Measurements from ENCODE around the gene SLC29A3. TPM values are rescaled to one million over a fixed set of nuclear protein-coding genes. Genes with fewer than 3 reads are reported as not detected.

SLC29A3 gene
- total RNA-seq, 1 donor: 2.5 TPM

DNA sequence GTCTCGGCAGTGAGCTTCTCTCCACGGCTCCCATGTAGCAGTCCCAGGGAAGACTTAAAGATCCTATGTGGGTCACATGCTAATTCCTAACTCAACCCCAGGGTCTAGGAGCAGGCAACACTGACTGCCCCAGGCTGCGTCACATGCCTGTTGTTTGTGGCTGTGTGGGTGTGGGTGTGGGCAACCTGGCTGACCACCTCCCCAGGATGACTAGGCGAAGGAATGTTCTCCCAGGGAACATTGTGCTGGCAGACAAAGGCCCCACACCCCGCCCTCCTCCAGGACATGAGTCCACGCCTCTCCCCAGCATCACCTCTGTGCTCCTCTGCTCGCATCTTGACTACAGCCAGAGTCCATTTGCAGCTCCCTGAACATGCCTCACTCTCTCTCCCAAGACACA, 30.3 kb downstream of the SLC29A3 start:
- TF ChIP-seq, protein P1, sequence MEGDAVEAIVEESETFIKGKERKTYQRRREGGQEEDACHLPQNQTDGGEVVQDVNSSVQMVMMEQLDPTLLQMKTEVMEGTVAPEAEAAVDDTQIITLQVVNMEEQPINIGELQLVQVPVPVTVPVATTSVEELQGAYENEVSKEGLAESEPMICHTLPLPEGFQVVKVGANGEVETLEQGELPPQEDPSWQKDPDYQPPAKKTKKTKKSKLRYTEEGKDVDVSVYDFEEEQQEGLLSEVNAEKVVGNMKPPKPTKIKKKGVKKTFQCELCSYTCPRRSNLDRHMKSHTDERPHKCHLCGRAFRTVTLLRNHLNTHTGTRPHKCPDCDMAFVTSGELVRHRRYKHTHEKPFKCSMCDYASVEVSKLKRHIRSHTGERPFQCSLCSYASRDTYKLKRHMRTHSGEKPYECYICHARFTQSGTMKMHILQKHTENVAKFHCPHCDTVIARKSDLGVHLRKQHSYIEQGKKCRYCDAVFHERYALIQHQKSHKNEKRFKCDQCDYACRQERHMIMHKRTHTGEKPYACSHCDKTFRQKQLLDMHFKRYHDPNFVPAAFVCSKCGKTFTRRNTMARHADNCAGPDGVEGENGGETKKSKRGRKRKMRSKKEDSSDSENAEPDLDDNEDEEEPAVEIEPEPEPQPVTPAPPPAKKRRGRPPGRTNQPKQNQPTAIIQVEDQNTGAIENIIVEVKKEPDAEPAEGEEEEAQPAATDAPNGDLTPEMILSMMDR (IDR thresholded peaks at IDR 0.05; ENCODE audit: extremely low read depth, low read depth, low read length): no peak
- Histone ChIP-seq H3K4me3 (ENCODE audit: insufficient read depth, low read length) (no peak overlapping the region), H2AFZ (ENCODE audit: low read length) (no peak overlapping the region), H3K27me3 (ENCODE audit: insufficient read depth, low read length) (no peaks in the 10 kb centered on the region), H3K4me1 (ENCODE audit: insufficient read depth, low read length) (no peaks in the 10 kb centered on the region), H3K79me2 (ENCODE audit: insufficient read depth, low read length) (no peaks in the 10 kb centered on the region), H3K4me2 (ENCODE audit: insufficient read depth, low read length) (no peak overlapping the region), H4K20me1 (ENCODE audit: insufficient read depth, low read length) (no peaks in the 10 kb centered on the region), H3K27ac (ENCODE audit: low read depth, low read length) (no peak overlapping the region), H3K36me3 (ENCODE audit: insufficient read depth, low read length) (no peaks in the 10 kb centered on the region), H3K9me3 (ENCODE audit: low read depth, low read length) (no peaks in the 10 kb centered on the region)
- no peak for DNase-seq (ENCODE audit: insufficient read length, low spot score, missing footprints)

DNA sequence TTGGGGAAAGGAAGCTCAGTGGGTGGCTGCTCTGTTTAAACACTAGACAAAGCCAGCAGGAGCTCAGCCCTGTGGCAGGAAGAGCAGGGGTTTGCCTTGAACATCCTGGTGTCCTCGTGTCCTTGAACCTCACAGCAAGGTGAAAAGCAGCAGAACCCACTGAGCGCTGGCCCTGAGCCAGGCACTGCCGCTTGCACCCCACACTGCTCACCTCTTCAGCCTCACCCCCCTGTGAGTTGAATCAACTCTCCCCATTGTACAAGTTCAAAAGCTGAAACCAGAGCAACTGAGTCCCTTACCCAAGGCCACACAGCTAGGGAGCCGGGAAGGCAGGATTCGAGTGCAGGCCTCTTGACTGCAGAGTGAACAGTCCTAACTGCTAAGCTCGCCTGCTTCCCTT, 32.0 kb downstream of the SLC29A3 start:
- Histone ChIP-seq H3K79me2 (ENCODE audit: insufficient read depth, low read length) (no peaks in the 10 kb centered on the region), H2AFZ (ENCODE audit: low read length) (no peak overlapping the region), H3K36me3 (ENCODE audit: insufficient read depth, low read length) (no peaks in the 10 kb centered on the region), H4K20me1 (ENCODE audit: insufficient read depth, low read length) (no peaks in the 10 kb centered on the region), H3K4me2 (ENCODE audit: insufficient read depth, low read length) (no peak overlapping the region), H3K4me1 (ENCODE audit: insufficient read depth, low read length) (peaks cover 6% of the 10 kb centered on the region), H3K4me3 (ENCODE audit: insufficient read depth, low read length) (no peak overlapping the region), H3K27me3 (ENCODE audit: insufficient read depth, low read length) (no peaks in the 10 kb centered on the region), H3K27ac (ENCODE audit: low read depth, low read length) (no peak overlapping the region), H3K9me3 (ENCODE audit: low read depth, low read length) (no peaks in the 10 kb centered on the region)
- TF ChIP-seq, protein P1 (IDR thresholded peaks at IDR 0.05; ENCODE audit: extremely low read depth, low read depth, low read length): no peak
- no peak for DNase-seq (ENCODE audit: insufficient read length, low spot score, missing footprints)

DNA sequence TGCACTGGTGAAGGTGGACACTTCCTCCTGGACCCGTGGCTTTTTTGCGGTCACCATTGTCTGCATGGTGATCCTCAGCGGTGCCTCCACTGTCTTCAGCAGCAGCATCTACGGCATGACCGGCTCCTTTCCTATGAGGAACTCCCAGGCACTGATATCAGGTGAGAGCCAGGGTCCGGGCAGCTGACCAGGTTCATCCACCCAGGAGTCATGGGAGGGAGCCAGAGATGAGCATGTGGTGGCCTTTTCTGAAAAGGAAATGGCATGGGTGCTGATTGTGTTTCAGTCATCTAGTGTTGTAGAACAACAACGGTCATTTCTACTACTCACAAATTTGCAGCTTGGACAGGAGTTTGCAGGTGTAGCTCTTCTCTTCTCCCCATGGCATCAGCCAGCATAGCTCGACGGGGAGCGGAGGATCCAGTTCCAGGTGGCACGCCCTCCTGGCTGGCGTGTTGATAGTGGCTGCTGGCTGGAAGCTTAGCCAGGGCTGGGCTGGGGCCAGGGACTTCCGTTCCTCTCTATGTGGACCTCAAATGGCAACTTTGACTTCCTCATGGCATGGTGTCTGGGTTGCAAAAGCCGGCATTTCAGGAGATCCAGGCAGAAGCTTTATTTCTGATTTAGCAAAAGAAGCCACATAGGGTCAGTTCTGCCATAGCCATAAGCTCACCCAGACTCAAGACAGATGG, 32.7 kb downstream of the SLC29A3 start:
- no peaks in the 10 kb centered on the region for H3K36me3 ChIP-seq (ENCODE audit: insufficient read depth, low read length)
- no peaks in the 10 kb centered on the region for H3K9me3 ChIP-seq (ENCODE audit: low read depth, low read length)
- peaks cover 6% of the 10 kb centered on the region for H3K4me1 ChIP-seq (ENCODE audit: insufficient read depth, low read length)
- no peak overlapping the region for H3K4me2 ChIP-seq (ENCODE audit: insufficient read depth, low read length)
- H3K27ac ChIP-seq (ENCODE audit: low read depth, low read length): no peak overlapping the region
- H2AFZ ChIP-seq (ENCODE audit: low read length): no peak overlapping the region
- no peaks in the 10 kb centered on the region for H4K20me1 ChIP-seq (ENCODE audit: insufficient read depth, low read length)
- TF ChIP-seq, protein P1 (IDR thresholded peaks at IDR 0.05; ENCODE audit: extremely low read depth, low read depth, low read length): no peak
- no peaks in the 10 kb centered on the region for H3K79me2 ChIP-seq (ENCODE audit: insufficient read depth, low read length)
- DNase-seq (ENCODE audit: insufficient read length, low spot score, missing footprints): no peak
- H3K4me3 ChIP-seq (ENCODE audit: insufficient read depth, low read length): no peak overlapping the region
- no peaks in the 10 kb centered on the region for H3K27me3 ChIP-seq (ENCODE audit: insufficient read depth, low read length)

DNA sequence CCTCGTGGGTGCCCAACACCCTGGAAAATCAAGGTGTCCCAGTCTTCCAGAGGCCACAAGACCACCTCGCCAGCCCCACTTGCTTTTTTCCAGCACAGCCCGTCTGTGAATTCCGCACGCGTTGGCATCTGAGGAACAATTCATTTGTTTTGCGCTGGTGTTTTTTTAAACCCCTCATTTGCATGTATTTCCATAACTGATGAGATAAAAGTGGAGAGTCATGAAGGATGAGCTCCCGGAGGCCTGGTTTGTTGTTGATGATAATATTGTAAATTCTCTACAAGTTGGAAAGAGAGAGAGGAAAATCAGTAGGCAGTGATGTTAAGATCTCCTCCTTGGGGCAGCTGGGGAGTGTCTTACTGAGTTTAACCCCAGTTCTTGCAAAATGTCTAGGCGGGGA, 34.6 kb downstream of the SLC29A3 start:
- H3K79me2 ChIP-seq (ENCODE audit: insufficient read depth, low read length): no peaks in the 10 kb centered on the region
- H3K27ac ChIP-seq (ENCODE audit: low read depth, low read length): no peak overlapping the region
- no peaks in the 10 kb centered on the region for H3K9me3 ChIP-seq (ENCODE audit: low read depth, low read length)
- no peak overlapping the region for H3K4me3 ChIP-seq (ENCODE audit: insufficient read depth, low read length)
- H3K4me1 ChIP-seq (ENCODE audit: insufficient read depth, low read length): peaks cover 6% of the 10 kb centered on the region
- no peak for DNase-seq (ENCODE audit: insufficient read length, low spot score, missing footprints)
- TF ChIP-seq, protein P1 (IDR thresholded peaks at IDR 0.05; ENCODE audit: extremely low read depth, low read depth, low read length): no peak
- H3K27me3 ChIP-seq (ENCODE audit: insufficient read depth, low read length): no peaks in the 10 kb centered on the region
- no peak overlapping the region for H3K4me2 ChIP-seq (ENCODE audit: insufficient read depth, low read length)
- H4K20me1 ChIP-seq (ENCODE audit: insufficient read depth, low read length): no peaks in the 10 kb centered on the region
- H2AFZ ChIP-seq (ENCODE audit: low read length): no peak overlapping the region
- no peaks in the 10 kb centered on the region for H3K36me3 ChIP-seq (ENCODE audit: insufficient read depth, low read length)
